Peyer's patch (tissue), 4 donors: ENCODE data around the gene TBCD. TPM values are rescaled to one million over a fixed set of nuclear protein-coding genes. Genes with fewer than 3 reads are reported as not detected.
"Not testable (repeated sequence)": the region's sequence is repeated elsewhere in the genome, so short reads cannot be mapped to it uniquely, and the experiment has no call there.

Source experiments
- DNase-seq, 3 donors: peaks; one replicate each; pipeline ENCODE4 v3.0.0-alpha.2; 2017 to 2019
- H3K27ac ChIP-seq, 4 donors: fragments of 200-600 bp; sonication (generic); one replicate each; pipeline ENCODE4 v1.5.1; 2016 to 2019
- H3K27me3 ChIP-seq, 2 donors: fragments of 200-600 bp; sonication (generic); one replicate each; pipeline ENCODE4 v1.5.1; 2019
- H3K36me3 ChIP-seq, 3 donors: fragments of 200-600 bp; sonication (generic); one replicate each; pipeline ENCODE4 v1.5.1; 2016 to 2019
- H3K4me1 ChIP-seq, 4 donors: fragments of 200-600 bp; sonication (generic); one replicate each; pipeline ENCODE4 v1.5.1; 2016 to 2019
- H3K4me3 ChIP-seq, 4 donors: fragments of 200-600 bp; sonication (generic); 1 replicate in 3 of 4; 2 replicates in 1 of 4; pipeline ENCODE4 v1.5.1; 2016 to 2019; ENCODE audit warnings: mild to moderate bottlenecking in 1 of 4
- H3K9me3 ChIP-seq, 4 donors: fragments of 200-600 bp; sonication (generic); one replicate each; pipeline ENCODE4 v1.5.1; 2016 to 2019; ENCODE audit warnings: mild to moderate bottlenecking in 1 of 4
- CTCF ChIP-seq, 6 experiments: fragments of 450-650 bp in 4 of 6; fragments of 200-600 bp in 2 of 6; sonication (generic) in 1 of 6; IDR thresholded peaks; one replicate each; pipeline ENCODE4 v1.5.1; 2017 to 2019; ENCODE audit warnings: antibody characterized with exemption in 6 of 6, mild to moderate bottlenecking in 3 of 6, moderate library complexity in 1 of 6
- POLR2A ChIP-seq, 2 donors: fragments of 450-650 bp; IDR thresholded peaks; one replicate each; pipeline ENCODE4 v1.5.1; 2017; ENCODE audit warnings: antibody characterized with exemption in 2 of 2, mild to moderate bottlenecking in 2 of 2, moderate library complexity in 2 of 2
- total RNA-seq, 4 donors: library from RNA; depleted of rRNA; stranded (reverse); fragments of >200 nt; gene quantifications; one replicate each; pipeline ENCODE4 v1.1.0, GENCODE V29; 2016

Gene TBCD
- total RNA-seq, 4 donors from 2014 or later = 58.7 to 130 (median 74.8) TPM

- H3K27ac ChIP-seq = no peak overlapping the region
- TF ChIP-seq POLR2A (IDR thresholded peaks at IDR 0.05) = no peak
- no peak for TF ChIP-seq CTCF (IDR thresholded peaks at IDR 0.05)
- H3K9me3 ChIP-seq = no peaks in the 10 kb centered on the region
- H3K4me1 ChIP-seq = no peaks in the 10 kb centered on the region
- no peak for DNase-seq
- peaks cover 0 to 12% (median 0%) of the 10 kb centered on the region in 3 donors for H3K36me3 ChIP-seq
- H3K4me3 ChIP-seq = no peak overlapping the region
- H3K27me3 ChIP-seq = no peaks in the 10 kb centered on the region
Observed at GRCh38 chr17:82783498-82783897, 31.6 kb downstream of the TBCD start.

- H3K27ac ChIP-seq, DNase-seq, H3K4me1 ChIP-seq, H3K4me3 ChIP-seq, H3K27me3 ChIP-seq, H3K9me3 ChIP-seq: not testable (repeated sequence)
- peaks cover 0 to 12% (median 0%) of the 10 kb centered on the region in 3 donors for H3K36me3 ChIP-seq
Observed at GRCh38 chr17:82785581-82785980, 33.7 kb downstream of the TBCD start.

GRCh38 chr17:82786427-82786826, 34.6 kb downstream of the TBCD start:
- TF ChIP-seq POLR2A (IDR thresholded peaks at IDR 0.05) (no peak), CTCF (IDR thresholded peaks at IDR 0.05) (no peak)
- H3K36me3 ChIP-seq = peaks cover 0 to 12% (median 0%) of the 10 kb centered on the region in 3 donors

GRCh38 chr17:82787081-82787848, 35.4 kb downstream of the TBCD start:
- Histone ChIP-seq H3K9me3 (no peaks in the 10 kb centered on the region), H3K27ac (no peak overlapping the region), H3K4me1 (no peaks in the 10 kb centered on the region), H3K27me3 (no peaks in the 10 kb centered on the region), H3K4me3 (no peak overlapping the region), H3K36me3 (peaks cover 0 to 12% (median 0%) of the 10 kb centered on the region in 3 donors)
- no peak for TF ChIP-seq CTCF (IDR thresholded peaks at IDR 0.05)
- TF ChIP-seq POLR2A (IDR thresholded peaks at IDR 0.05) = no peak
- no peak for DNase-seq

More at GRCh38 chr17:82786427-82786826, 34.6 kb downstream of the TBCD start:
- Histone ChIP-seq H3K27ac (no peak overlapping the region), H3K9me3 (no peaks in the 10 kb centered on the region), H3K4me3 (no peak overlapping the region), H3K27me3 (no peaks in the 10 kb centered on the region), H3K4me1 (no peaks in the 10 kb centered on the region)
- DNase-seq = no peak

GRCh38 chr17:82788206-82789001, 36.5 kb downstream of the TBCD start:
- peaks cover 0 to 4% (median 0%) of the 10 kb centered on the region in 3 donors for H3K36me3 ChIP-seq
- no peak for TF ChIP-seq POLR2A (IDR thresholded peaks at IDR 0.05)
- no peak for TF ChIP-seq CTCF (IDR thresholded peaks at IDR 0.05)
- DNase-seq = no peak
- H3K4me1 ChIP-seq = no peaks in the 10 kb centered on the region
- no peaks in the 10 kb centered on the region for H3K9me3 ChIP-seq
- H3K4me3 ChIP-seq = no peak overlapping the region
- H3K27me3 ChIP-seq = no peaks in the 10 kb centered on the region
- H3K27ac ChIP-seq = no peak overlapping the region

GRCh38 chr17:82789051-82789592, 37.3 kb downstream of the TBCD start:
- no peak overlapping the region for H3K27ac ChIP-seq
- TF ChIP-seq CTCF (IDR thresholded peaks at IDR 0.05) = no peak
- no peak for TF ChIP-seq POLR2A (IDR thresholded peaks at IDR 0.05)
- H3K4me3 ChIP-seq = no peak overlapping the region
- no peaks in the 10 kb centered on the region for H3K27me3 ChIP-seq
- H3K36me3 ChIP-seq = no peaks in the 10 kb centered on the region
- no peak for DNase-seq
- no peaks in the 10 kb centered on the region for H3K4me1 ChIP-seq
- H3K9me3 ChIP-seq = no peaks in the 10 kb centered on the region
